Spleen (tissue), 11 donors: ENCODE measurements around the gene KCNE5. TPM values are rescaled to one million over a fixed set of nuclear protein-coding genes. Genes with fewer than 3 reads are reported as not detected.

Experiments
- DNase-seq: peaks from one replicate; pipeline ENCODE4 v3.0.0-alpha.2; 2020
- H3K27ac ChIP-seq, 8 donors: fragments of 200-600 bp; sonication (generic) in 7 of 8; 1 replicate in 4 of 8; 2 replicates in 4 of 8; pipeline versions ENCODE4 v1.5.0 to v1.8.0; 2016 to 2021; ENCODE audit warnings: inconsistent platforms in 4 of 8, mild to moderate bottlenecking in 4 of 8, moderate library complexity in 1 of 8
- H3K27me3 ChIP-seq, 7 donors: fragments of 200-600 bp; sonication (generic) in 6 of 7; replicated peaks in 1 of 7; 1 replicate in 4 of 7; 2 replicates in 3 of 7; pipeline versions ENCODE4 v1.5.0 to v1.8.0; 2016 to 2021; ENCODE audit warnings: inconsistent platforms in 3 of 7, mild to moderate bottlenecking in 1 of 7
- H3K36me3 ChIP-seq, 6 donors: fragments of 200-600 bp; sonication (generic) in 5 of 6; 1 replicate in 4 of 6; 2 replicates in 2 of 6; pipeline versions ENCODE4 v1.5.0 to v1.8.0; 2016 to 2021; ENCODE audit warnings: inconsistent platforms in 2 of 6
- H3K4me1 ChIP-seq, 6 donors: fragments of 200-600 bp; sonication (generic) in 5 of 6; 1 replicate in 3 of 6; 2 replicates in 3 of 6; pipeline versions ENCODE4 v1.5.0 to v1.8.0; 2016 to 2021; ENCODE audit warnings: inconsistent platforms in 3 of 6
- H3K4me3 ChIP-seq, 8 donors: fragments of 200-600 bp; sonication (generic) in 7 of 8; 1 replicate in 4 of 8; 2 replicates in 4 of 8; pipeline versions ENCODE4 v1.5.0 to v1.8.0; 2016 to 2021; ENCODE audit warnings: inconsistent platforms in 4 of 8, mild to moderate bottlenecking in 4 of 8, moderate library complexity in 2 of 8
- H3K9me3 ChIP-seq, 8 donors: fragments of 200-600 bp; sonication (generic) in 7 of 8; 1 replicate in 4 of 8; 2 replicates in 4 of 8; pipeline versions ENCODE4 v1.5.0 to v1.8.0; 2016 to 2021; ENCODE audit warnings: inconsistent platforms in 4 of 8
- POLR2A ChIP-seq, 3 donors: fragments of 450-650 bp; IDR thresholded peaks; one replicate each; pipeline ENCODE4 v1.5.1; 2017; ENCODE audit warnings: antibody characterized with exemption in 3 of 3, mild to moderate bottlenecking in 1 of 3
- POLR2AphosphoS5 ChIP-seq, 3 donors: sonication (generic); formaldehyde crosslinking; IDR thresholded peaks; one replicate each; pipeline ENCODE4 v1.5.1; 2017; ENCODE audit warnings: antibody characterized with exemption in 3 of 3
- WGBS, 5 donors: extraction: QIAGEN DNeasy Blood & Tissue Kit in 3 of 5; methylation state at CpG; one replicate each; pipeline versions ENCODE4 v1.1.5 to v1.1.7; 2013 to 2018; 5-methylcytosine and 5-hydroxymethylcytosine counted together
- intact Hi-C: fragments of 100-400 bp; cut with DNase I; formaldehyde crosslinking; loops from one replicate; pipeline ENCODE4 v1.15.0; 2023; ENCODE audit warnings: low total_unique reads
- polyA plus RNA-seq, 3 donors: library from polyadenylated mRNA; stranded (reverse); fragments of 200-250 nt; gene quantifications; one replicate each; pipeline ENCODE4 v1.2.1, GENCODE V29; 2013
- total RNA-seq, 7 donors: library from RNA; depleted of rRNA in 3 of 7; stranded (reverse); fragments of >200 nt in 3 of 7; fragmentation: NEBNext Ultra II Directional in 4 of 7; extraction: Animal tissue kit (Norgen Biotek cat#: 25700) in 4 of 7; gene quantifications; one replicate each; pipeline versions ENCODE4 v1.1.0 to v1.2.1, GENCODE V29; 2016 to 2021
- TF ChIP-seq, protein P1 (sequence below), 11 experiments: fragments of 200-600 bp in 7 of 11; fragments of 450-650 bp in 4 of 11; sonication (generic) in 4 of 11; IDR thresholded peaks in 8 of 11; conservative IDR thresholded peaks in 3 of 11; 1 replicate in 7 of 11; 2 replicates in 4 of 11; pipeline versions ENCODE4 v1.4.0 to v1.8.0; 2016 to 2021; ENCODE audit warnings: antibody characterized with exemption in 11 of 11, inconsistent platforms in 4 of 11, mild to moderate bottlenecking in 1 of 11
- donor health status: healthy with polysubstance abuse.
- donor health status: DM: no; HTN: no; CAD: no; lungs with moderate emphysema.
- donor health status: DM: no; HTN: no; CAD: no.
- donor health status: Bipolar disorder and iron deficiency.
- donor health status: healthy.
- donor health status: DM: no; HTN: no; CAD: no.
- donor health status: DM: yes; HTN: yes; CAD: no.

Gene KCNE5
- total and polyA plus RNA-seq, 10 donors, result 0.08 to 0.94 (median 0.44) TPM; not detected in 1

DNA sequence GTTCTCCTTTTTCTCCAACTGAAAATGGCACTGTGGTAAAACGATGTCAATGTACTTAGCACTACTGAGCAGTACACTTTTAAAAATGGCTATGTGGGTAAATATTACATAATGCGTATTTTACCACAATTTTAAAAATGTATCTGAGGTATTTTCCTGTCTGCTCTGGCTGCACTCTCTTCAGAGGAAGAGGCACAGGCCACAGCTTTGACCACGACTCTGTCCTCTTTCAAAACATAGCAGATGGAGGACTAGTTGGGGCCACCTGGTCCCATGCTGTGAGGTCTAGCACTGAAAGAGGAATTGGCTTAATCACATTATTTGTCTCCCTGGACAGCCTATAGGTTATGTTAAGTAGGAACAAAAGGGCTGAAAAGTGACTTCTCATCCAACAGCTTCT is 5.2 kb downstream of the KCNE5 start:
- Histone ChIP-seq H3K36me3 (no peaks in the 10 kb centered on the region), H3K4me1 (no peaks in the 10 kb centered on the region), H3K27ac (no peak overlapping the region), H3K9me3 (no peaks in the 10 kb centered on the region), H3K4me3 (no peak overlapping the region), H3K27me3 (no peaks in the 10 kb centered on the region)
- intact Hi-C loops, result no loop called here
- DNase-seq, result no peak
- 19 to 43% (median 29%) methylated on average over 3 of the region's 3 CpGs for WGBS, 5 donors
- TF ChIP-seq POLR2AphosphoS5 (IDR thresholded peaks at IDR 0.05) (no peak), POLR2A (IDR thresholded peaks at IDR 0.05) (no peak)
- TF ChIP-seq, protein P1, sequence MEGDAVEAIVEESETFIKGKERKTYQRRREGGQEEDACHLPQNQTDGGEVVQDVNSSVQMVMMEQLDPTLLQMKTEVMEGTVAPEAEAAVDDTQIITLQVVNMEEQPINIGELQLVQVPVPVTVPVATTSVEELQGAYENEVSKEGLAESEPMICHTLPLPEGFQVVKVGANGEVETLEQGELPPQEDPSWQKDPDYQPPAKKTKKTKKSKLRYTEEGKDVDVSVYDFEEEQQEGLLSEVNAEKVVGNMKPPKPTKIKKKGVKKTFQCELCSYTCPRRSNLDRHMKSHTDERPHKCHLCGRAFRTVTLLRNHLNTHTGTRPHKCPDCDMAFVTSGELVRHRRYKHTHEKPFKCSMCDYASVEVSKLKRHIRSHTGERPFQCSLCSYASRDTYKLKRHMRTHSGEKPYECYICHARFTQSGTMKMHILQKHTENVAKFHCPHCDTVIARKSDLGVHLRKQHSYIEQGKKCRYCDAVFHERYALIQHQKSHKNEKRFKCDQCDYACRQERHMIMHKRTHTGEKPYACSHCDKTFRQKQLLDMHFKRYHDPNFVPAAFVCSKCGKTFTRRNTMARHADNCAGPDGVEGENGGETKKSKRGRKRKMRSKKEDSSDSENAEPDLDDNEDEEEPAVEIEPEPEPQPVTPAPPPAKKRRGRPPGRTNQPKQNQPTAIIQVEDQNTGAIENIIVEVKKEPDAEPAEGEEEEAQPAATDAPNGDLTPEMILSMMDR (IDR thresholded peaks at IDR 0.05 in 8 of 11, conservative IDR thresholded peaks at IDR 0.05 in 3 of 11), result no peak

DNA sequence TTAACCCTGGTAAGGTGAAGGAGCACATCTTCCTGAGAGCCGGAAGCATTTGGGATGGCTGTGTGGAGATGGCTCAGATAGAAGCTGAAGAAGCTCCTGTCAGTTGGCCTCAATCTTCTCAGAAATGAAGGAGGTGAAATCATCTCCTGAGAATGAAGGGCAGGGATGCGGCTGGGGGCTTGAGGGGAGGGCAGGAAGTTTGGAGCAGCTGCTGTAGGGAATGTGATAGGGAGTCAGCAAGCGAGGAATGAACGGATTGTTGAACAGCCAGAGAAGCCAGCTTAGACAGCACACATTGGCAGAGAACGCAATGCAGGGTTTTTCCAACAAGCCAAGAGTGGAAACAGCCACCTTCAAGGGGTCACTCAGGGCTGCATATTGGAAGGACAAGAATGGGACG is 10.0 kb downstream of the KCNE5 start:
- no peak for DNase-seq
- H3K9me3 ChIP-seq, result no peaks in the 10 kb centered on the region
- WGBS, 5 donors, result 69 to 78% (median 76%) methylated on average over 6 of the region's 6 CpGs
- no peaks in the 10 kb centered on the region for H3K4me1 ChIP-seq
- intact Hi-C loops, result no loop called here
- no peak for TF ChIP-seq POLR2A (IDR thresholded peaks at IDR 0.05)
- TF ChIP-seq, protein P1 (IDR thresholded peaks at IDR 0.05 in 8 of 11, conservative IDR thresholded peaks at IDR 0.05 in 3 of 11), result no peak
- TF ChIP-seq POLR2AphosphoS5 (IDR thresholded peaks at IDR 0.05), result no peak
- H3K27ac ChIP-seq, result no peak overlapping the region
- H3K4me3 ChIP-seq, result no peak overlapping the region
- H3K27me3 ChIP-seq, result no peaks in the 10 kb centered on the region
- no peaks in the 10 kb centered on the region for H3K36me3 ChIP-seq

DNA sequence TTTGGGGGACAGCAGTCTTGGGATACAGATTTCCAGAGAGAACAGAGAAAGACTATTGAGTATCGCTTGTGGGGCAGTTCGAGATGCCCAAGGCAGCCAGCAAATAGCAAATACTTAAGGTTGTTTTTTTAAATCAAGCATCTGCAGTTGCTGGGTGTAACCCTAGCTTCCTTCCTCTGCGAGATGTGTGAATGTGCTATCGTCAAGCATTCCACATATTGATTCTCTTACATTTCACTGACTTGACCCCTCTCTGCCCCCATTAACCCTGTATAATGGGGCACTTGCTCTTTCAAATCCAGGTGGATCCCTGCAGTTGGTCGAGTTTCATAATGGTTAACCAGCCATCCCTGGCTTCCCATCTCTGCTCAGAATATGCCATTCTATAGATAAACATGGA is 23.5 kb downstream of the KCNE5 start:
- H3K27ac ChIP-seq, result no peak overlapping the region
- no peak for TF ChIP-seq POLR2AphosphoS5 (IDR thresholded peaks at IDR 0.05)
- TF ChIP-seq, protein P1 (IDR thresholded peaks at IDR 0.05 in 8 of 11, conservative IDR thresholded peaks at IDR 0.05 in 3 of 11), result no peak
- H3K36me3 ChIP-seq, result no peaks in the 10 kb centered on the region
- 37 to 59% (median 46%) methylated on average over 5 of the region's 5 CpGs for WGBS, 5 donors
- intact Hi-C loops, result no loop called here
- DNase-seq, result no peak
- H3K4me1 ChIP-seq, result no peaks in the 10 kb centered on the region
- H3K9me3 ChIP-seq, result peaks cover 0 to 9% (median 0%) of the 10 kb centered on the region in 8 donors
- H3K4me3 ChIP-seq, result no peak overlapping the region
- peaks cover 0 to 25% (median 9%) of the 10 kb centered on the region in 7 donors for H3K27me3 ChIP-seq

DNA sequence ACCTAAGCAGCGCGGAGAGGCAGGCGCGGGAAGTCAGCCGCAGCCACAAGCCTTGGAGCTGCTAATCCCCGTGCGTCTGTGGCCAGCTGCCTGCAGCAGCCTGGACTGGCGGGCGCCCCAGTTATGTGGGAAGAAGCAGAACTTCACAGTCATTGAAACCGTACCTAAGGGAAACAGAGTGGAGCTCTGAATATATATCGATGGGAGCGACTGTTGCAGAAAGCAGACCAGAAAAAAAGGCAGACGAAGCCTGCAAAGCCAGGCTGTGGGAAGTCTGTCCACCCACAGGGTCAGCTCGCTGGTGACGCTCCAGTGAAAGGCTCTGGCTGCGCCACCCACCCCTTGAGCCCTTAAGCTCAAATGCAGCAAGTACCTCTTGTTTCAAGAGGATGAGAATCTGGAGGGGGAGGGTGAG is 24.7 kb downstream of the KCNE5 start:
- no peak overlapping the region for H3K4me3 ChIP-seq
- intact Hi-C loops, result no loop called here
- TF ChIP-seq POLR2AphosphoS5 (IDR thresholded peaks at IDR 0.05) (no peak), POLR2A (IDR thresholded peaks at IDR 0.05) (no peak)
- no peaks in the 10 kb centered on the region for H3K36me3 ChIP-seq
- 11 to 34% (median 17%) methylated on average over 15 to 16 of the region's 16 CpGs for WGBS, 5 donors
- peaks cover 0 to 25% (median 9%) of the 10 kb centered on the region in 7 donors for H3K27me3 ChIP-seq
- no peak overlapping the region for H3K27ac ChIP-seq
- peaks cover 0 to under 1% (median 0%) of the 10 kb centered on the region in 8 donors for H3K9me3 ChIP-seq
- DNase-seq, result no peak
- H3K4me1 ChIP-seq, result no peaks in the 10 kb centered on the region

DNA sequence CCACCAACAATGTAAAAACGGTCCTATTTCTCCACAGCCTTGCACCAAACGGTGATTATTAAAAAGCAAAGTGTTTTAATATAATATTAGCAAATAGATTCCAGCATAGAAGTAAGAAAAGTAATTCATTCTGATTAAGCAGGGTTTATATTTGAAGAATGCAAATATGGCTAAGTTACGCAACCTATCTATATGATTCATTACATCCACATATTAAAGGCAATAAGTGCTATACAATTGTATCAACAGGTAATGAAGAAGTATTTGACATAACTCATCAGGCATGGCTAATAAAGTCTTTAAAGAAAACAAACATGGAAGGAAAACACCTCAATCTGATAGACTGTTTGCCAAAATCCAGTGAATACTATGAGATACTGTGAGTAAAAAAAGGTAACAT is 29.0 kb downstream of the KCNE5 start:
- no peak overlapping the region for H3K27ac ChIP-seq
- DNase-seq, result no peak
- no peaks in the 10 kb centered on the region for H3K36me3 ChIP-seq
- intact Hi-C loops, result no loop called here
- H3K27me3 ChIP-seq, result peaks cover 0 to 9% (median 8%) of the 10 kb centered on the region in 7 donors
- no peak for TF ChIP-seq POLR2AphosphoS5 (IDR thresholded peaks at IDR 0.05)
- TF ChIP-seq POLR2A (IDR thresholded peaks at IDR 0.05), result no peak
- TF ChIP-seq, protein P1 (IDR thresholded peaks at IDR 0.05 in 8 of 11, conservative IDR thresholded peaks at IDR 0.05 in 3 of 11), result no peak
- H3K4me1 ChIP-seq, result no peaks in the 10 kb centered on the region
- H3K9me3 ChIP-seq, result no peaks in the 10 kb centered on the region
- WGBS, 5 donors, result 63 to 89% (median 86%) methylated on average over 3 of the region's 3 CpGs
- no peak overlapping the region for H3K4me3 ChIP-seq
